RCC 7860 (cell line): ENCODE measurements around the gene ZNF513.
"Not testable (repeated sequence)": the region's sequence is repeated elsewhere in the genome, so short reads cannot be mapped to it uniquely, and the experiment has no call there.

Source experiments
- DNase-seq: peaks from one replicate; pipeline ENCODE4 v3.0.0-alpha.2; 2015; ENCODE audit warnings: low spot score
- FAIRE-seq: peaks from 2 replicates; lab custom pipeline; 2012; peaks lifted over from hg19 to GRCh38; lab: Jason Lieb, UNC

The ZNF513 gene, protein sequence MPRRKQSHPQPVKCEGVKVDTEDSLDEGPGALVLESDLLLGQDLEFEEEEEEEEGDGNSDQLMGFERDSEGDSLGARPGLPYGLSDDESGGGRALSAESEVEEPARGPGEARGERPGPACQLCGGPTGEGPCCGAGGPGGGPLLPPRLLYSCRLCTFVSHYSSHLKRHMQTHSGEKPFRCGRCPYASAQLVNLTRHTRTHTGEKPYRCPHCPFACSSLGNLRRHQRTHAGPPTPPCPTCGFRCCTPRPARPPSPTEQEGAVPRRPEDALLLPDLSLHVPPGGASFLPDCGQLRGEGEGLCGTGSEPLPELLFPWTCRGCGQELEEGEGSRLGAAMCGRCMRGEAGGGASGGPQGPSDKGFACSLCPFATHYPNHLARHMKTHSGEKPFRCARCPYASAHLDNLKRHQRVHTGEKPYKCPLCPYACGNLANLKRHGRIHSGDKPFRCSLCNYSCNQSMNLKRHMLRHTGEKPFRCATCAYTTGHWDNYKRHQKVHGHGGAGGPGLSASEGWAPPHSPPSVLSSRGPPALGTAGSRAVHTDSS

DNA sequence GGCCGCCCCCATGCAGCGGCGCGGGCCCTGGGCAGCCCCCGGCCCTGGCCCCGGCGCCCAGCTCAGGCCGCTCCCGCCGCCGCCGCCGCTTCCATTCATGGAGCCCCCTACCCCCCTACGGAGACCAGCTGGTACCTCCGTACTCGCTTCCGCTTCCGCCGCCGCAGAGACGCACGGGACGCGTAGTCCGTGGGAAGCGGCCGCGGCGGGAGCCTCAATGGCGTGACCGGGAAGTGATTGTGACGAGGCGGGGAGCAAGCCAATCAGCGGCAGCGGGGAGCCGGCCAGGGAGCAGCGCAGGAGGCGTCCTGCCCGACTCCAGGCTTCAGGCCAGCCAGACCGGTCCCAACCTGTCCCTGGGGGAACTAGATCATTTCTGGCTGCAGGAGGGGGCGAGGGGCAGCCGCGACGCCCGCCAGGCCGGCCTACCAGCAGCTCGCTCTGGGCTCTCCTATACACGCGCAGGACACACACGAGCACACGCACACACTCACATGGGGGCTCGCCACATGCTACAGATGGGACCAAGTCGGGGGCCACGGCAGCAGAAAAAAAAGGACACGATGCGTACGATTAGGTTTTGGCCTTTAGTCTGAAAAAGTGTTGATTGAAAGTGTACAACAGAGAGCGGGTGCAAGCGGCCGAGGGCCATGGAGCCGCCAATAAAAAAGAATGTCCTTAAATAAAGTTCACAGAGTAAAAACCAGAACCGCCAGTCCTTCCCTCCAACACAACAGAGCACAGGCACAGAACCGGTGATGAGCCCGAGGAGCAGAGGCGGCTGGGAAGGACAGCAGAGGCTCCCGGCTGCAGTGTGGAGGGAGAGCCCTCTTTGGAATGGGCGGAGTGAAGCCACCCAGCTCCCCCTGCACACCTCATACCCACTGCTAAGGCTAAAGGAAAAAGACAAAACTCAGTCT lies at the start of gene ZNF513:
TSS of gene ZNF513 (minus strand) at position 109 of the 920 bp plus-strand sequence. CDS start 208 bp downstream, outside the sequence.
- FAIRE-seq (no peak), DNase-seq (peak; percentile 40)

GRCh38 chr2:27428978-27429541 lies 48.5 kb upstream of the ZNF513 start:
- FAIRE-seq (no peak), DNase-seq (peak; percentile 77)

GRCh38 chr2:27428213-27428977 lies 47.9 kb upstream of the ZNF513 start, which contains the start of gene NRBP1:
Gene NRBP1 (plus strand): TSS chr2:27428631. CDS start chr2:27433274, 4,643 bp downstream.
- DNase-seq = peak; percentile 74
- no peak for FAIRE-seq

DNA sequence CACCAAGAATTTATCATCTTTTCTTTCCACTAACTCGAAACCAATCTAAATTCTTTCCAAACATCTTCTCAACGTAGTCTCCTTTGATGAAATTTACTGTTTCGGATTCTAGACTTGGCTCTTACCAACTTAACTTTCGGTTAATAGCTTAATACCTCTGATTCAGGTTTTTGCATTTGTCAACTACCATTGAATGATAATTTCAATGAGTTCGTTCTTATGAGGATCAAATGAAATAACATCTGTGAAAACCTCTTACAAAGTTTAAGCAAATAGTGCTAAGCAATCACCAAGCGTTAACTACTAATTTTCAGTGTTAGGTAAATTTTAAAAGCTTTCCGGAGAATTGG lies 47.3 kb upstream of the ZNF513 start:
- FAIRE-seq (no peak), DNase-seq (no peak)

- not testable (repeated sequence) for FAIRE-seq, DNase-seq
Observed at GRCh38 chr2:27425039-27425438, 44.5 kb upstream of the ZNF513 start.

DNA sequence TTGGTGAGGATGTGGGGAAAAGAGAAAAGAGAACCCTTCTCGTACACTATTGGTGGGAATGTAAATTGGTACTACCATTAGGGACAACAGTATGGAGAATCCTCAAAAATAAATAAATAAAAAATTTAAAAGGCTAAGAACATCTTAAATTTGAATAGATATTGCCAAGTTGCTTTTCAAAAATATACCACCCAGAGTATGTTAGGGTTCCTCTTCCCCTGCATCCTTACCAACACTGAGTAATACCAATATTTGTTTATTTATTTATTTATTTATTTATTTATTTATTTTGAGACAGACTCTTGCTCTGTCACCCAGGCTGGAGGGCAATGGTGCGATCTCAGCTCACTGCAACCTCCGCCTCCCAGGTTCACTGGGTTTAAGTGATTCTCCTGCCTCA lies 42.4 kb upstream of the ZNF513 start:
- DNase-seq = no peak

DNA sequence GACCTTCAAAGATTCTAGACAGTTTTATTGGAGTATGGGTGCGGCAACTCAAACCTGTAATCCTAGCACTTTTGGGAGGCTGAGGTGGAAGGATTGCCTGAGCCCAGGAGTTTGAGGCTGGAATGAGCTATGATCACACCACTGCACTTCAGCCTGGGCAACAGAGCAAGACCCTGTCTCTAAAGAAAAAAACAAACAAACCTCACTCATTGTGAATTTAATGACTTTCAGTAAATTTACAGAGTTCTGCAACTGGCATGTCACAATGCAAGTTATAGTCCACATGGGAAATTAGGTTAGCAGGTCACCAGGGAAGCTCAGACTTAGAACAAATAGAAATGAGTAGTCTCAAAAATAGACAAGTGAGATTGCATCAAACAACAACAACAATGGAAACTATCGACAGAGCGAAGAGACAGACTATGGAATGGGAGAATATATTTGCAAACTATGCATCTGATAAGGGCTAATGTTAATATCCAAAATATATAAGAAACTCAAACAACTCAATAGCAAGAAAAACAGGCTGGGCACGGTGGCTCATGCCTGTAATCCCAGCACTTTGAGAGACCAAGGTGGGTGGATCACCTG lies 41.2 kb upstream of the ZNF513 start:
- no peak for DNase-seq
- FAIRE-seq = no peak

More for the DNA sequence above, 42.4 kb upstream of the ZNF513 start:
- FAIRE-seq = no peak

- FAIRE-seq (no peak), DNase-seq (no peak)
Observed at GRCh38 chr2:27420996-27421395, 40.5 kb upstream of the ZNF513 start.

- DNase-seq (no peak), FAIRE-seq (no peak)
Observed at GRCh38 chr2:27416151-27416550, 35.6 kb upstream of the ZNF513 start.

GRCh38 chr2:27412419-27413152 lies 32.1 kb upstream of the ZNF513 start:
- DNase-seq = no peak
- no peak for FAIRE-seq

GRCh38 chr2:27409321-27410073 lies 29.0 kb upstream of the ZNF513 start, which contains the start of gene PPM1G:
Gene PPM1G (minus strand): TSS chr2:27409591. CDS start chr2:27409422, 169 bp downstream.
- FAIRE-seq (no peak), DNase-seq (peak; percentile 82)

DNA sequence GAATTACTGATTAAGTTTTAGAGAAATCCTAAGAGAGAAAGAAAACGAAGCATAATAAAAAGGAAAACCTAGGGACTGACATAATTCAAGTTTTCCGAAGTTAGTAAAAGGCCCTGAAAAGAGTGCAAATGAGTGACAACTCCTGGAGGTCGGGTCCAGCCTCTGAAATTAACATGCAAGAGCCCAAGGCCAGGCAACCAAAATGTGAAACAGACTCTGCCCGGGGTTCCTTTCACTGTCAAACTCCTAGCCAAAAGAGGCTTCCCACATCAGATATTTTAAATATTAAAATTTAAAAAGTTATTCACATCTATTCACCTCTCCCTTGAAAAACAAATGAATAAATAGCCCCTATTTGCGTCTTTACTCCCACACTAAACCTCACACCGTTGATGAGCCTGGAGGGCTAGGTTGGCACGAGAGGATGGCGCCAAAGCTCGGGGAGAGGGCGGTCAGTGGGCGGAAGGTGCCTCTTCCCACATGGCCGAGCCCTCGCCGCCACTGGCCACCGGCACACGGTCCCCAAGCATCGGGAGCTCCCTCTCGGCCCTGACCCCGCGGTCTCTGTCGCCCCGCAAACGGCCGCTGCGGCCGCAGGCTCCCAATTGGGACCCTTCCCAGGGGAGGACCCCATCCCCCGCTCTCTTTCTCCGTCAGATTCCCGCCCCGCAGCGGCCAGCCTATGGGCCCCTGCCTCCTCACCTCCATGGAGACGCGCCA lies 28.2 kb upstream of the ZNF513 start:
- no peak for FAIRE-seq
- DNase-seq = no peak

DNA sequence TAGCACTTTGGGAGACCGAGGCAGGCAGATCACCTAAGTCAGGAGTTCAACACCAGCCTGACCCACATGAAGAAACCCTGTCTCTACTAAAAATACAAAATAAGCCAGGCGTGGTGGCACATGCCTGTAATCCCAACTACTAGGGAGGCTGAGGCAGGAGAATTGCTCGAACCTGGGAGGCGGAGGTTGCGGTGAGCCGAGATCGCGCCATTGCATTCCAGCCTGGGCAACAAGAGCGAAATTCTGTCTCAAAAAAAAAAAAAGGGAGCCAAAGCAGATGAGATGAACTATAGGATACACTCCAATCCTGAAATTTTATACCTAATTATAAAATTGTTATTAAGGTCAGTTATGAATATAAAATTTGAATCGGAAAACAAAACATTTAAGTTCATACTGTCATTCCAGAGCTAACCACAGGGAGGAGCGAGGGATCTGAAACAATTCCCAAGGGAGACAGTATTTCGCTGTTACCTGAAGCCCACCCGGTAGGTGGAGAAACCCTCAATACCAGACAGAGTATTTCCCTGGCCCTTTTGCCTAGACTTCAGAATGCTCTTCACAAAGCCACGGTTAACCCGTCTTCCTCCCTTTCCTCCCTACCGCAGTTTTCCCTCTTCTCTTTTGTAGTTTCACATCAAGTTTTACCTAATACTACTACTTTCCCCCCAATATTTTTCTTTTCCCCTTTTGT lies 27.4 kb upstream of the ZNF513 start:
- FAIRE-seq = peak; percentile 49
- peak; percentile 51 for DNase-seq

GRCh38 chr2:27400348-27401135 lies 20.0 kb upstream of the ZNF513 start:
- no peak for FAIRE-seq
- no peak for DNase-seq

DNA sequence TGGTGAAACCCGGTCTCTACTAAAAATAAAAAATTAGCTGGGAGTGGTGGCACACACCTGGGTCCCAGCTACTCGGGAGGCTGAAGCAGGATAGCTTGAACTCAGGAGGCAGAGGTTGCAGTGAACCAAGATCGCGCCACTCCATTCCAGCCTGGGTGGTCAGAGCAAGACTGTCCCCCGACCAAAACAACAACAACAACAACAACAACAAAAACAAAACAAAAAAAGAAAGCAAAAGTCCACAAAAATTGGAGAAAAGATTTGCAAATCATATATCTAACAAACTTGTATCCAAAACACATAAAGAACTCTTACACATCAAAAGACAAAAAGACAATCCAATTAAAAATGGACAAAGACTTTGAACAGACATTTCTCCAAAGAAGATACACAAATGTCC lies 18.4 kb upstream of the ZNF513 start:
- no peak for FAIRE-seq
- no peak for DNase-seq

GRCh38 chr2:27393225-27393624 lies 12.7 kb upstream of the ZNF513 start:
- no peak for DNase-seq
- FAIRE-seq = no peak
